IMR-90 (cell line): ENCODE measurements around the gene TRIM26. TPM values are rescaled to one million over a fixed set of nuclear protein-coding genes. Genes with fewer than 3 reads are reported as not detected.
A peak's percentile ranks its signal among the peaks of the same experiment; 100 is the strongest.

ENCODE experiments used
- ATAC-seq: fragments of 200-7000 bp; cut with Tn5 transposase; 2 replicates; pipeline ENCODE4 v1.9.1; 2020; ENCODE audit warnings: low read depth, mild to moderate bottlenecking, moderate library complexity
- BruUV-seq: library from RNA; stranded (reverse); fragments of 400-500 nt; replicated peaks from 2 replicates; lab custom pipeline; 2021; lab: Mats Ljungman, UMichigan
- CTCF ChIA-PET: fragments of 300-600 bp; formaldehyde crosslinking; extraction: SDS; loops from one replicate; lab custom pipeline; 2021; ENCODE audit warnings: antibody characterized with exemption; lab: Yijun Ruan, JAX
- POLR2A ChIA-PET: fragments of 300-600 bp; sonication (Branson Sonifier 250); formaldehyde crosslinking; loops from one replicate; lab custom pipeline; 2022; ENCODE audit warnings: antibody characterized with exemption; ENCODE audit not compliant: unreplicated experiment; lab: Charles Lee
- DNase-seq: peaks from one replicate; pipeline ENCODE4 v3.0.0; 2013
- H2AFZ ChIP-seq: replicated peaks from 2 replicates; pipeline ENCODE3; 2013; ENCODE audit warnings: low read length, mild to moderate bottlenecking; ENCODE audit not compliant: poor library complexity
- H2AK5ac ChIP-seq: 2 replicates; pipeline ENCODE4 v1.6.1; 2013; ENCODE audit warnings: low read depth, low read length, inconsistent platforms
- H2AK9ac ChIP-seq: replicated peaks from 2 replicates; pipeline ENCODE3; 2013; ENCODE audit warnings: mild to moderate bottlenecking, low read depth, low read length, moderate library complexity; ENCODE audit not compliant: poor library complexity
- H2BK120ac ChIP-seq: 2 replicates; pipeline ENCODE4 v1.6.1; 2013; ENCODE audit warnings: low read depth, low read length, inconsistent platforms
- H2BK15ac ChIP-seq: 3 replicates; pipeline ENCODE4 v1.6.1; 2013; ENCODE audit warnings: low read depth, low read length, inconsistent platforms
- H2BK20ac ChIP-seq: 2 replicates; pipeline ENCODE4 v1.6.1; 2013; ENCODE audit warnings: low read depth, mild to moderate bottlenecking, inconsistent platforms, low read length, moderate library complexity
- H2BK5ac ChIP-seq: 2 replicates; pipeline ENCODE4 v1.6.1; 2013; ENCODE audit warnings: mild to moderate bottlenecking, low read depth, low read length, inconsistent platforms; ENCODE audit not compliant: poor library complexity, severe bottlenecking
- H3K14ac ChIP-seq: replicated peaks from 2 replicates; pipeline ENCODE4 v1.6.1; 2013; ENCODE audit warnings: low read depth, low read length, inconsistent platforms
- H3K18ac ChIP-seq: 2 replicates; pipeline ENCODE4 v1.6.1; 2013; ENCODE audit warnings: low read depth, low read length, control low read depth
- H3K23ac ChIP-seq: 2 replicates; pipeline ENCODE4 v1.6.1; 2013; ENCODE audit warnings: low read depth, low read length, inconsistent platforms
- H3K27ac ChIP-seq: 2 replicates; pipeline ENCODE4 v1.5.1; 2013; ENCODE audit warnings: mild to moderate bottlenecking, control low read depth, low read length; ENCODE audit not compliant: insufficient read depth
- H3K27me3 ChIP-seq: 2 replicates; pipeline ENCODE4 v1.6.1; 2013; ENCODE audit warnings: low read length; ENCODE audit not compliant: control insufficient read depth, insufficient read depth
- H3K36me3 ChIP-seq: 2 replicates; pipeline ENCODE4 v1.6.1; 2013; ENCODE audit warnings: low read length, mixed read lengths; ENCODE audit not compliant: control insufficient read depth, insufficient read depth
- H3K4ac ChIP-seq: 2 replicates; pipeline ENCODE4 v1.6.1; 2013; ENCODE audit warnings: low read depth, low read length, inconsistent platforms
- H3K4me1 ChIP-seq: 2 replicates; pipeline ENCODE4 v1.6.1; 2013; ENCODE audit warnings: low read length, mixed read lengths; ENCODE audit not compliant: control insufficient read depth, insufficient read depth
- H3K4me2 ChIP-seq: 2 replicates; pipeline ENCODE4 v1.6.1; 2013; ENCODE audit warnings: low read depth, mild to moderate bottlenecking, control low read depth, low read length, moderate library complexity
- H3K4me3 ChIP-seq: 2 replicates; pipeline ENCODE4 v1.5.1; 2013; ENCODE audit warnings: low read depth, mild to moderate bottlenecking, control low read depth, low read length, moderate library complexity; ENCODE audit not compliant: insufficient read depth
- H3K56ac ChIP-seq: 2 replicates; pipeline ENCODE4 v1.6.1; 2013; ENCODE audit warnings: low read length, inconsistent platforms; ENCODE audit not compliant: insufficient read depth; ENCODE audit errors: extremely low read depth
- H3K79me1 ChIP-seq, 2 experiments: 2 replicates each; pipeline ENCODE4 v1.6.1; 2013; ENCODE audit warnings: low read length in 2 of 2, inconsistent platforms in 1 of 2, low read depth in 1 of 2
- H3K9ac ChIP-seq: 2 replicates; pipeline ENCODE4 v1.6.1; 2013; ENCODE audit warnings: low read depth, low read length, control low read depth
- H3K9me1 ChIP-seq: 2 replicates; pipeline ENCODE4 v1.6.1; 2013; ENCODE audit warnings: low read length, inconsistent platforms; ENCODE audit not compliant: insufficient read depth
- H3K9me3 ChIP-seq: 2 replicates; pipeline ENCODE4 v1.6.1; 2013; ENCODE audit warnings: low read length; ENCODE audit not compliant: control insufficient read depth, insufficient read depth
- H4K20me1 ChIP-seq: 2 replicates; pipeline ENCODE4 v1.6.1; 2013; ENCODE audit warnings: low read length, inconsistent platforms; ENCODE audit not compliant: insufficient read depth
- H4K5ac ChIP-seq: 2 replicates; pipeline ENCODE4 v1.6.1; 2013; ENCODE audit warnings: mild to moderate bottlenecking, low read depth, low read length, control low read depth
- H4K8ac ChIP-seq, 2 experiments: 2 replicates each; pipeline ENCODE4 v1.6.1; 2013; ENCODE audit warnings: low read depth in 2 of 2, low read length in 2 of 2, control low read depth in 1 of 2, inconsistent platforms in 1 of 2
- H4K91ac ChIP-seq: 2 replicates; pipeline ENCODE4 v1.6.1; 2013; ENCODE audit warnings: low read depth, low read length, inconsistent platforms; ENCODE audit not compliant: insufficient read depth
- RFX5 ChIP-seq: IDR thresholded peaks from 2 replicates; pipeline ENCODE4 v1.8.0; 2012; ENCODE audit warnings: low read depth, mild to moderate bottlenecking, low read length, moderate library complexity
- USF2 ChIP-seq: fragments of 150-350 bp; IDR thresholded peaks from 2 replicates; pipeline ENCODE4 v1.6.1; 2017; ENCODE audit warnings: mild to moderate bottlenecking, antibody characterized with exemption, low read length, low read depth
- WGBS, 2 experiments: methylation state at CpG; one replicate each; pipeline versions ENCODE4 v1.1.5 to v1.1.7; 2013; ENCODE audit warnings: missing lambda C conversion rate in 2 of 2; ENCODE audit not compliant: insufficient read length in 1 of 2; ENCODE audit errors: extremely low coverage in 2 of 2; 5-methylcytosine and 5-hydroxymethylcytosine counted together
- dilution Hi-C: fragments of 300-500 bp; cut with HindIII; formaldehyde crosslinking; loops from one replicate; pipeline ENCODE4 v1.14.3; 2018; ENCODE audit warnings: low sequenced_read_pairs; ENCODE audit not compliant: unreplicated experiment
- in situ Hi-C: fragments of 300-500 bp; cut with MboI; formaldehyde crosslinking; loops from 3 replicates; pipeline ENCODE4 v1.14.3; 2019; ENCODE audit warnings: low sequenced_read_pairs, inconsistent platforms, mixed read lengths
- intact Hi-C: fragments of 100-400 bp; cut with micrococcal nuclease; formaldehyde crosslinking; loops from 2 replicates; pipeline ENCODE4 v1.10.0; 2022
- polyA plus RNA-seq, 3 experiments: library from polyadenylated mRNA; depleted of rRNA; stranded (reverse); fragments of >200 nt; gene quantifications; 2 replicates each; pipeline ENCODE4 v1.2.3, GENCODE V29; 2012; ENCODE audit warnings: low replicate concordance in 1 of 3
- total RNA-seq: library from RNA; depleted of rRNA; stranded (reverse); fragments of >200 nt; gene quantifications from 2 replicates; pipeline ENCODE4 v1.2.3, GENCODE V29; 2012

Gene TRIM26
- total and polyA plus RNA-seq, 2 of the 4 experiments (the other 2 are of a cell fraction): 22.6 to 23.8 TPM

GRCh38 chr6:30184417-30185031 is 28.7 kb downstream of the TRIM26 start:
- no peak overlapping the region for H3K27ac ChIP-seq
- H3K18ac ChIP-seq: no peak overlapping the region
- no peak overlapping the region for H2AFZ ChIP-seq
- ChIA-PET CTCF (no interaction called here), POLR2A (no interaction called here)
- H3K9me3 ChIP-seq: 0 out of 2 replicates have a peak, but pooled peaks cover 2% of the 10 kb centered on the region
- H3K27me3 ChIP-seq: no peaks in the 10 kb centered on the region
- H2BK15ac ChIP-seq: no peak overlapping the region
- H3K4me1 ChIP-seq: no peaks in the 10 kb centered on the region
- H3K79me1 ChIP-seq: no peaks in the 10 kb centered on the region; a peak in 1 of 4 replicates
- no peak overlapping the region for H2AK5ac ChIP-seq
- no peak overlapping the region for H2BK120ac ChIP-seq
- no peak overlapping the region for H3K4me2 ChIP-seq
- no peak overlapping the region for H3K23ac ChIP-seq
- H3K4me3 ChIP-seq: no peak overlapping the region
- intact Hi-C loops: no loop called here
- no peak overlapping the region for H4K5ac ChIP-seq
- no peaks in the 10 kb centered on the region for H4K20me1 ChIP-seq
- TF ChIP-seq RFX5 (no peak), USF2 (peak; percentile 19; the same call in 1 of the 2 replicates)
- H2BK5ac ChIP-seq: no peak overlapping the region
- no peak overlapping the region for H4K8ac ChIP-seq
- no peaks in the 10 kb centered on the region for H3K9me1 ChIP-seq
- in situ Hi-C loops: no loop called here
- no peak overlapping the region for H3K9ac ChIP-seq
- H3K36me3 ChIP-seq: peaks cover 26% of the 10 kb centered on the region
- 94% methylated on average over 2 of the region's 5 CpGs; no CpG with 5 or more reads in 1 of the 2 experiments for WGBS, 2 experiments
- H3K4ac ChIP-seq: no peak overlapping the region
- H3K56ac ChIP-seq: no peak overlapping the region
- no TSS peak for BruUV-seq
- H2AK9ac ChIP-seq: peak overlapping the region; percentile 52
- H4K91ac ChIP-seq: no peak overlapping the region
- no peak overlapping the region for H3K14ac ChIP-seq
- no peak for ATAC-seq
- no peak for DNase-seq
- dilution Hi-C loops: no loop called here
- H2BK20ac ChIP-seq: no peak overlapping the region
